ENCODE results near the gene TENM4. TPM values are rescaled to one million over a fixed set of nuclear protein-coding genes. Genes with fewer than 3 reads are reported as not detected.

Gene TENM4
- total RNA-seq, 2 donors from 2014 or later, result 68.2 to 130 TPM

DNA sequence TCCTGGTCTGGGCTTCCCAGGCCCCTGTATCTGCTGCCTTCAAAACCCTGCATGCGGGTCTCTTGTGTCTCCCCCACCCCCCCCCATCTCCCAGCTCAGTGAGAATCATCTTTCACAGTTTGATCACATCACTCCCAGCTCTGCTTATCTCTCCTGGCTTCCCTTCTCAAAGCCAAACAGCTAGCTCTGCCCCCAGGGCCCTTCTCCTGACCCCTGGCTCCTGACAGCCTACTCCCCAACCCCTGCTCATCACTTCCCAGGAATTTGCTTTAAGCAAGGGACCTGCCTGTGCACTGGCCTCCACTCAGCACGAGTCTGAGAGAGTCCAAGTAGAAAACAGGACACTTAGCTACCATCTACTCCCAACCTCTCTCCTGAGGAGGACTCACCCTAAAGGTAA, 342.7 kb downstream of the TENM4 start:
- Mint-ChIP-seq H3K9me3 (no peaks in the 10 kb centered on the region), H3K36me3 (ENCODE audit: low read depth) (no peaks in the 10 kb centered on the region), H3K27ac (peak overlapping the region; percentile 12), H3K27me3 (ENCODE audit: insufficient read depth) (no peaks in the 10 kb centered on the region), H3K4me3 (no peak overlapping the region), H3K4me1 (peaks cover 46% of the 10 kb centered on the region)
- Histone ChIP-seq H3K9me3 (ENCODE audit: control insufficient read depth, low read length) (no peaks in the 10 kb centered on the region), H3K27ac (ENCODE audit: low read depth, low read length) (no peak overlapping the region), H3K27me3 (ENCODE audit: control insufficient read depth, insufficient read depth, low read length, poor library complexity, severe bottlenecking) (no peaks in the 10 kb centered on the region), H3K9ac (ENCODE audit: extremely low read depth, low read length, poor library complexity, severe bottlenecking) (no peak overlapping the region), H3K4me3 (ENCODE audit: low read length) (no peak overlapping the region), H3K4me1 (ENCODE audit: control insufficient read depth, insufficient read depth, low read length) (peaks cover 25% of the 10 kb centered on the region), H3K36me3 (ENCODE audit: control insufficient read depth, insufficient read depth, low read length) (no peaks in the 10 kb centered on the region)
- TF ChIP-seq CTCF (conservative IDR thresholded peaks at IDR 0.05), result no peak
- 38 to 56% methylated on average over 2 of the region's 2 CpGs for WGBS, 2 experiments (ENCODE audit: insufficient coverage in 1 of 2, insufficient read length in 1 of 2)
- DNase-seq, result no peak

GRCh38 chr11:79097246-79097875, 343.5 kb downstream of the TENM4 start:
- no peak overlapping the region for H3K27ac Mint-ChIP-seq
- H3K9me3 Mint-ChIP-seq, result no peaks in the 10 kb centered on the region
- Histone ChIP-seq H3K9me3 (ENCODE audit: control insufficient read depth, low read length) (no peaks in the 10 kb centered on the region), H3K4me3 (ENCODE audit: low read length) (no peak overlapping the region), H3K36me3 (ENCODE audit: control insufficient read depth, insufficient read depth, low read length) (no peaks in the 10 kb centered on the region), H3K4me1 (ENCODE audit: control insufficient read depth, insufficient read depth, low read length) (peaks cover 28% of the 10 kb centered on the region), H3K9ac (ENCODE audit: extremely low read depth, low read length, poor library complexity, severe bottlenecking) (no peak overlapping the region), H3K27ac (ENCODE audit: low read depth, low read length) (no peak overlapping the region), H3K27me3 (ENCODE audit: control insufficient read depth, insufficient read depth, low read length, poor library complexity, severe bottlenecking) (no peaks in the 10 kb centered on the region)
- H3K4me1 Mint-ChIP-seq, result peaks cover 46% of the 10 kb centered on the region
- no peak overlapping the region for H3K4me3 Mint-ChIP-seq
- no peak for DNase-seq
- no peaks in the 10 kb centered on the region for H3K27me3 Mint-ChIP-seq (ENCODE audit: insufficient read depth)
- WGBS, 2 experiments (ENCODE audit: insufficient coverage in 1 of 2, insufficient read length in 1 of 2), result 85 to 96% methylated on average over 5 to 8 of the region's 8 CpGs
- H3K36me3 Mint-ChIP-seq (ENCODE audit: low read depth), result no peaks in the 10 kb centered on the region
- no peak for TF ChIP-seq CTCF (conservative IDR thresholded peaks at IDR 0.05)

- DNase-seq, result no peak
- WGBS, 2 experiments (ENCODE audit: insufficient coverage in 1 of 2, insufficient read length in 1 of 2), result 81 to 89% methylated on average over 3 of the region's 3 CpGs
- Histone ChIP-seq H3K4me1 (ENCODE audit: control insufficient read depth, insufficient read depth, low read length) (peaks cover 28% of the 10 kb centered on the region), H3K27me3 (ENCODE audit: control insufficient read depth, insufficient read depth, low read length, poor library complexity, severe bottlenecking) (no peaks in the 10 kb centered on the region), H3K36me3 (ENCODE audit: control insufficient read depth, insufficient read depth, low read length) (no peaks in the 10 kb centered on the region), H3K4me3 (ENCODE audit: low read length) (no peak overlapping the region), H3K9ac (ENCODE audit: extremely low read depth, low read length, poor library complexity, severe bottlenecking) (no peak overlapping the region), H3K27ac (ENCODE audit: low read depth, low read length) (no peak overlapping the region), H3K9me3 (ENCODE audit: control insufficient read depth, low read length) (no peaks in the 10 kb centered on the region)
- TF ChIP-seq CTCF (conservative IDR thresholded peaks at IDR 0.05), result no peak
- H3K4me3 Mint-ChIP-seq, result no peak overlapping the region
- no peaks in the 10 kb centered on the region for H3K9me3 Mint-ChIP-seq
- H3K27me3 Mint-ChIP-seq (ENCODE audit: insufficient read depth), result no peaks in the 10 kb centered on the region
- H3K36me3 Mint-ChIP-seq (ENCODE audit: low read depth), result no peaks in the 10 kb centered on the region
- H3K4me1 Mint-ChIP-seq, result peaks cover 42% of the 10 kb centered on the region
- no peak overlapping the region for H3K27ac Mint-ChIP-seq
Observed at GRCh38 chr11:79095424-79095823, 345.4 kb downstream of the TENM4 start.

All from endodermal cell (in vitro differentiated cells).